Endothelial cell of umbilical vein (primary cell): ENCODE results near the gene PPCDC. TPM values are rescaled to one million over a fixed set of nuclear protein-coding genes. Genes with fewer than 3 reads are reported as not detected.

Experiments used
- BruUV-seq: library from RNA; stranded (reverse); fragments of 400-500 nt; replicated peaks from 2 replicates; lab custom pipeline; 2021; lab: Mats Ljungman, UMichigan
- CTCF ChIA-PET: fragments of 300-600, 350-600 bp; sonication (Branson Sonifier 250); formaldehyde crosslinking; loops from one replicate; lab custom pipeline; 2021; ENCODE audit warnings: antibody characterized with exemption, inconsistent platforms; lab: Charles Lee
- POLR2A ChIA-PET: fragments of 300-600, 350-600 bp; sonication (Branson Sonifier 250); formaldehyde crosslinking; loops from one replicate; lab custom pipeline; 2021; ENCODE audit warnings: antibody characterized with exemption, inconsistent platforms; lab: Charles Lee
- DNase-seq: peaks from one replicate; pipeline ENCODE4 v3.0.0-alpha.2; 2011; ENCODE audit warnings: low read depth, low spot score
- FAIRE-seq: peaks from 2 replicates; lab custom pipeline; 2011; peaks lifted over from hg19 to GRCh38; lab: Jason Lieb, UNC
- H2AFZ ChIP-seq: 2 replicates; pipeline ENCODE4 v1.6.0; 2012; ENCODE audit warnings: low read depth, low read length, control low read depth, inconsistent platforms
- H3K27ac ChIP-seq: 2 replicates; pipeline ENCODE4 v1.5.1; 2011; ENCODE audit warnings: low read depth, mild to moderate bottlenecking, control low read depth, low read length, moderate library complexity; ENCODE audit not compliant: insufficient read depth
- H3K27me3 ChIP-seq, 2 experiments: 2 replicates each; pipeline versions ENCODE4 v1.6.0 to v1.6.1; 2011; ENCODE audit warnings: low read length in 2 of 2, mixed read lengths in 1 of 2; ENCODE audit not compliant: control insufficient read depth in 2 of 2, insufficient read depth in 2 of 2
- H3K36me3 ChIP-seq, 2 experiments: 2 replicates in 1 of 2; 3 replicates in 1 of 2; pipeline ENCODE4 v1.5.1; 2011; ENCODE audit warnings: low read length in 2 of 2, mild to moderate bottlenecking in 1 of 2, moderate library complexity in 1 of 2; ENCODE audit not compliant: control insufficient read depth in 2 of 2, insufficient read depth in 2 of 2; ENCODE audit errors: extremely low read depth in 1 of 2
- H3K4me1 ChIP-seq: 3 replicates; pipeline ENCODE4 v1.5.1; 2011; ENCODE audit warnings: mild to moderate bottlenecking, low read length; ENCODE audit not compliant: control insufficient read depth, insufficient read depth; ENCODE audit errors: extremely low read depth
- H3K4me2 ChIP-seq: 2 replicates; pipeline ENCODE4 v1.6.1; 2011; ENCODE audit warnings: low read length, control low read depth, mixed read lengths; ENCODE audit not compliant: insufficient read depth
- H3K4me3 ChIP-seq, 3 experiments: fragments of 200-600 bp in 1 of 3; sonication (generic), shearing (Covaris generic) in 1 of 3; replicated peaks in 1 of 3; 2 replicates each; pipeline ENCODE4 v1.5.1; 2011 to 2016; ENCODE audit warnings: control low read depth in 3 of 3, low read length in 3 of 3, mild to moderate bottlenecking in 2 of 3, inconsistent platforms in 1 of 3, low read depth in 1 of 3, moderate library complexity in 1 of 3; ENCODE audit not compliant: insufficient read depth in 1 of 3
- H3K79me2 ChIP-seq: 2 replicates; pipeline ENCODE4 v1.6.0; 2012; ENCODE audit warnings: low read length, inconsistent platforms; ENCODE audit not compliant: control insufficient read depth, insufficient read depth
- H3K9ac ChIP-seq: replicated peaks from 2 replicates; pipeline ENCODE3; 2011; ENCODE audit warnings: low read length, control low read depth; ENCODE audit not compliant: insufficient read depth; ENCODE audit errors: extremely low read depth
- H3K9me1 ChIP-seq: replicated peaks from 3 replicates; pipeline ENCODE4 v1.6.0; 2011; ENCODE audit warnings: mild to moderate bottlenecking, low read length; ENCODE audit not compliant: control insufficient read depth, insufficient read depth; ENCODE audit errors: extremely low read depth
- H3K9me3 ChIP-seq: replicated peaks from 2 replicates; pipeline ENCODE4 v1.5.1; 2012; ENCODE audit warnings: low read length, inconsistent platforms; ENCODE audit not compliant: control insufficient read depth, insufficient read depth
- H4K20me1 ChIP-seq: replicated peaks from 2 replicates; pipeline ENCODE3; 2011; ENCODE audit warnings: mild to moderate bottlenecking, low read length; ENCODE audit not compliant: control insufficient read depth, insufficient read depth; ENCODE audit errors: extremely low read depth
- CTCF ChIP-seq, 2 donors: IDR thresholded peaks; 1 replicate in 1 of 2; 2 replicates in 1 of 2; pipeline ENCODE4 v1.5.1; 2011; ENCODE audit warnings: low read length in 2 of 2, mild to moderate bottlenecking in 2 of 2, moderate library complexity in 2 of 2, control low read depth in 1 of 2, inconsistent platforms in 1 of 2, low read depth in 1 of 2; ENCODE audit not compliant: insufficient read depth in 1 of 2; ENCODE audit errors: extremely low read depth in 1 of 2
- FOS ChIP-seq: IDR thresholded peaks from 2 replicates; pipeline ENCODE4 v1.6.1; 2011; ENCODE audit warnings: mild to moderate bottlenecking, low read length, moderate library complexity, borderline replicate concordance; ENCODE audit not compliant: insufficient read depth
- JUN ChIP-seq: IDR thresholded peaks from 2 replicates; pipeline ENCODE4 v1.6.1; 2011; ENCODE audit warnings: borderline replicate concordance, low read depth; ENCODE audit not compliant: insufficient read length, insufficient read depth
- MYC ChIP-seq: IDR thresholded peaks from one replicate; pipeline ENCODE4 v1.6.1; 2011; ENCODE audit warnings: mild to moderate bottlenecking, low read depth, low read length
- dilution Hi-C: fragments of 300-500 bp; cut with MboI; formaldehyde crosslinking; loops from one replicate; pipeline ENCODE4 v1.15.0; 2019; ENCODE audit warnings: low sequenced_read_pairs; ENCODE audit not compliant: extremely low pct_ligation_motif_present
- intact Hi-C: fragments of 100-400 bp; cut with micrococcal nuclease; formaldehyde crosslinking; loops from one replicate; pipeline ENCODE4 v1.10.0; 2022
- polyA plus RNA-seq, 4 experiments: library from polyadenylated mRNA; depleted of rRNA in 3 of 4; stranded (reverse) in 3 of 4; unstranded in 1 of 4; fragments of >200 nt; gene quantifications; 2 replicates each; pipeline versions ENCODE4 v1.2.1 to v1.2.3, GENCODE V29; 2011 to 2012; ENCODE audit warnings: missing spikeins in 1 of 4
- total RNA-seq: library from RNA; stranded (reverse); gene quantifications from 2 replicates; pipeline ENCODE4 v1.2.3, GENCODE V29; 2021

PPCDC gene
- total and polyA plus RNA-seq, 2 donors (not counting 3 experiments of a cell fraction or from before 2014, with no cell fraction given): 14.5 to 21.4 TPM

GRCh38 chr15:75042730-75043508 lies 19.5 kb downstream of the PPCDC start:
- H4K20me1 ChIP-seq: no peaks in the 10 kb centered on the region
- FAIRE-seq (no peak), DNase-seq (peak; percentile 63)
- peak overlapping the region; percentile 85 for H3K27ac ChIP-seq
- intact Hi-C loops: loop anchor here (1.0 to 2.0 kb wide), 5 partner anchors 14 to 161 kb away; no protein-coding TSS in a partner anchor
- no peak for TF ChIP-seq MYC
- TF ChIP-seq CTCF (IDR thresholded peaks at IDR 0.05; ENCODE audit: extremely low read depth in 1 of 2, insufficient read depth in 1 of 2, low read depth in 1 of 2, low read length in 2 of 2): peak; percentile 49 to 67
- TF ChIP-seq JUN: peak; percentile 35
- TF ChIP-seq FOS: peak; percentile 66
- dilution Hi-C loops: no loop called here
- H2AFZ ChIP-seq: no peak overlapping the region
- H3K27me3 ChIP-seq: no peaks in the 10 kb centered on the region
- peak overlapping the region; percentile 35 for H3K9ac ChIP-seq
- H3K4me1 ChIP-seq: peaks cover 32% of the 10 kb centered on the region
- CTCF ChIA-PET: interaction anchor here (0.9 to 4.5 kb wide), 30 partner anchors 7 to 172 kb away, joined by 3 to 122 read pairs (median 6); partner anchors contain the start of genes C15orf39 and PPCDC
- H3K4me2 ChIP-seq: no peak overlapping the region
- no peaks in the 10 kb centered on the region for H3K36me3 ChIP-seq
- H3K79me2 ChIP-seq: no peaks in the 10 kb centered on the region
- POLR2A ChIA-PET: interaction anchor here (0.6 to 2.7 kb wide), 5 partner anchors 13 to 161 kb away, joined by 3 to 20 read pairs (median 8); partner anchors contain the start of gene C15orf39
- BruUV-seq: no TSS peak
- no peak overlapping the region for H3K4me3 ChIP-seq
- H3K9me1 ChIP-seq: no peaks in the 10 kb centered on the region
- H3K9me3 ChIP-seq: no peaks in the 10 kb centered on the region
